Measurements from ENCODE around the gene PAX6. TPM values are rescaled to one million over a fixed set of nuclear protein-coding genes. Genes with fewer than 3 reads are reported as not detected.
A peak's percentile ranks its signal among the peaks of the same experiment; 100 is the strongest.

The PAX6 gene
- total RNA-seq, 1 donor from 2014 or later, result not detected

- intact Hi-C loops (cut with DNase I), result no loop called here
- Histone ChIP-seq H3K9me3 (no peaks in the 10 kb centered on the region), H3K27ac (no peak overlapping the region), H3K36me3 (no peaks in the 10 kb centered on the region), H3K4me3 (peak overlapping the region in 1 of 2 donors; percentile 31), H3K27me3 (peaks cover 25% of the 10 kb centered on the region), H3K4me1 (peaks cover 0 to 6% of the 10 kb centered on the region in 2 donors)
- no peak for DNase-seq (ENCODE audit: low spot score in 2 of 2)
- TF ChIP-seq CTCF (IDR thresholded peaks at IDR 0.05), result no peak
Measured at GRCh38 chr11:31824879-31825837, 14.0 kb upstream of the PAX6 start.

- no peak for DNase-seq (ENCODE audit: low spot score in 2 of 2)
- no peak for TF ChIP-seq CTCF (IDR thresholded peaks at IDR 0.05)
- intact Hi-C loops (cut with DNase I), result no loop called here
- Histone ChIP-seq H3K36me3 (no peaks in the 10 kb centered on the region), H3K4me1 (peaks cover 0 to 6% of the 10 kb centered on the region in 2 donors), H3K9me3 (no peaks in the 10 kb centered on the region), H3K27me3 (peaks cover 25% of the 10 kb centered on the region), H3K27ac (no peak overlapping the region), H3K4me3 (no peak overlapping the region)
Measured at GRCh38 chr11:31824332-31824878, 13.3 kb upstream of the PAX6 start.

- H3K27me3 ChIP-seq, result peaks cover 31% of the 10 kb centered on the region
- DNase-seq (ENCODE audit: low spot score in 2 of 2), result no peak
- H3K27ac ChIP-seq, result no peak overlapping the region
- no peaks in the 10 kb centered on the region for H3K9me3 ChIP-seq
- intact Hi-C loops (cut with DNase I), result no loop called here
- peaks cover 0 to 6% of the 10 kb centered on the region in 2 donors for H3K4me1 ChIP-seq
- no peaks in the 10 kb centered on the region for H3K36me3 ChIP-seq
- no peak overlapping the region for H3K4me3 ChIP-seq
- no peak for TF ChIP-seq CTCF (IDR thresholded peaks at IDR 0.05)
Measured at GRCh38 chr11:31823644-31824331, 12.7 kb upstream of the PAX6 start.

GRCh38 chr11:31822927-31823643 is 12.0 kb upstream of the PAX6 start:
- no peak for TF ChIP-seq CTCF (IDR thresholded peaks at IDR 0.05)
- intact Hi-C loops (cut with DNase I), result no loop called here
- peaks cover 38% of the 10 kb centered on the region for H3K27me3 ChIP-seq

GRCh38 chr11:31822175-31822926 is 11.2 kb upstream of the PAX6 start:
- intact Hi-C loops (cut with DNase I), result no loop called here
- H3K9me3 ChIP-seq, result no peaks in the 10 kb centered on the region
- no peak for DNase-seq (ENCODE audit: low spot score in 2 of 2)
- no peak overlapping the region for H3K4me3 ChIP-seq
- no peaks in the 10 kb centered on the region for H3K36me3 ChIP-seq
- no peak for TF ChIP-seq CTCF (IDR thresholded peaks at IDR 0.05)
- peaks cover 44% of the 10 kb centered on the region for H3K27me3 ChIP-seq
- H3K4me1 ChIP-seq, result peaks cover 6 to 14% of the 10 kb centered on the region in 2 donors
- H3K27ac ChIP-seq, result no peak overlapping the region

More at GRCh38 chr11:31822927-31823643, 12.0 kb upstream of the PAX6 start:
- Histone ChIP-seq H3K27ac (no peak overlapping the region), H3K4me1 (peaks cover under 1 to 7% of the 10 kb centered on the region in 2 donors), H3K4me3 (no peak overlapping the region), H3K9me3 (no peaks in the 10 kb centered on the region), H3K36me3 (no peaks in the 10 kb centered on the region)
- no peak for DNase-seq (ENCODE audit: low spot score in 2 of 2)

Data from ascending aorta (tissue), 2 donors.